Measurements from ENCODE around the gene CFAP61.

The CFAP61 gene

DNA sequence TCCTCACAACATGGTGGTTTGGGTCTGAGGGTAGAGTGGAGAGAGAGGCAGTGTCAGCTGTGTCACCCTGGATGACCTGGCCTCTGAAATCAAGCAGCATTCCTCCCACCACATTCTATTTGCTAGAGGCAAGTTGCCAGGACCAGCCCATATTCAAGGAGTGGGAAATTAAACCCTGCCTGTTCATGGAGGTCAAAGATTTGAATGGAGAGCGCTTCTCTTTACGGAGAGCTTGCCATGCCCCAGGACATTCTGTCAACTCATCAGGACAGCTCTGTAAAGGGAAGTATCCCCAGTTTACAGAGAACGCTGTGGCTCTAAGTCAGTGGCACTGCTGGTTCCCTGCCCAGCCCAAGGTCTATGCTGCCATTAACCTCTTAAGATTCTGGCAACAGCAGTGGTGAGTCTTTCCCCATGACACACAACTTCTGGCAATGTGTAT is 225.6 kb downstream of the CFAP61 start:
- no peak for DNase-seq

DNA sequence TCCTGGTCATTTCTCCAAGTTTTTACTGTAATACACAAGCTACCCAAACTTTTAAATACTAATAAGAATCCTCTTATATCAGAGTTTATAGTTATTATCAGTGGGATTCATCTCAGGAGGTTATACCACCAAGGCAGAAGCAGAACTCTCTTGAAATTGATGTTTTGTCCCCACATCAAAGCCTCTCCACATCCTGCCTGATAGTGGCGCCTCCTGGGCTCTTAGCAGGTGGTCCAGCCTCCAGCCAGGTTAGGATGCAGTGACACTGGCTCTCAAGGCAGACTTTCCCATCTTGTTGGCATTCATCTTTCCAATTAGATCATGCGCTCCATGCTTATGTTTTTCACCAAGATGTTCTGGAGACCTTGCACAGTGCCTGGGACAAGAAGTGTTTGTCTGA is 233.7 kb downstream of the CFAP61 start:
- DNase-seq = no peak

DNA sequence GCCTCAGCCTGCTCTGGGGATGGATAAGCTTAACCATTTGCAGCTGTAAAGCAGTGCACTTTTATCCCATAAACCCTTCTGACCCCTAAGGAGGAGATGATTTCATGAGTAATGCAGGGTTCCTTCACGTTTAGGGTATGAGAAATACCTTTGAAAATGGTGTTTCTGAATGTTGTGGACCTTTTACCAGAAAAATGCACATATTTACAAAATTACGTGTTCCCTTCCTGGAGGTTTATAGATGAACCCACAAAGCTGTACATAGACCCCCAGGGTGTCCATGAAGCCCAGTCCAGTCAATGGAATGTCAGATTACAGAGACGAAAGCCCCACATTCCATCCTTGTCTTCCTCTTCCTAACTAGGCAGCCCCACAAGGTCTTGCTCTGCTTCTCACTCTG is 237.0 kb downstream of the CFAP61 start:
- no peak for DNase-seq

DNA sequence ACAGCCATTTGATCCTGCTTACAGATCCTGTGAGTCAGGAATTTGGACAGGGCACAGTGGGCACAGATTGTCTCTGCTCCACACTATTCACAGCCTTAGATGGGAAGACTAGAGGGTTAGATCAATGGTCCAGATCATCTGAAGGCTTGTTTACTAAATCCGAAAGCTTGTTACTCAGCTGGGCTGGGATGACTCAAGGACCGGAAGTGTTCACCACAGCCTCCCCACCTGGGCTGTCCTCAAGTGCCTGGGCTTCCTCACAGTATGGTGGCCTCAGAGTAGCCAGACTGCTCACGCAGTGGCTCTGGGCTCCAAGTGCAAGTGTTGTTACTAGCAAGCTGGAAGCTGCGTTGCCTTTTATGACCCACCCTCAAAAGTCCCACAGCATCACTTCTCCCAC is 240.1 kb downstream of the CFAP61 start:
- no peak for DNase-seq

DNA sequence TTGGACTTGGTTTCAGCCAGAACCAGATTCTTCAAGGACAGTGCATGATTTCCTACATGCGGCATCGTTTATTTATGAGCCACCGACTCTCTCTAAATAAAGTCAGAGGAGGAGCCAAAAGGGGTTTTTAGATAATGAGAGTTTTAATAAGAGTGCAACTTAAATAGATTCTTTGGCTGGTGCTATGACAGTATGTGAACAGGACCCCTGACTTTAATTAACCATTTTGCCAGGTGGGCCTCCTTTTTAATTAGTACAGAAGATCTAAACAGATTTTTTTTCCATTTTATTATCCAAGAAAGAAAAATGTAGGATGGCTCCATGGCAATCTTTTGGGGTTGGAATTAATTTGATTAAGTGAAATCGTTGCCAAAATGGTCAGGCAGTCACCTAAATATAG is 240.8 kb downstream of the CFAP61 start:
- DNase-seq = no peak

DNA sequence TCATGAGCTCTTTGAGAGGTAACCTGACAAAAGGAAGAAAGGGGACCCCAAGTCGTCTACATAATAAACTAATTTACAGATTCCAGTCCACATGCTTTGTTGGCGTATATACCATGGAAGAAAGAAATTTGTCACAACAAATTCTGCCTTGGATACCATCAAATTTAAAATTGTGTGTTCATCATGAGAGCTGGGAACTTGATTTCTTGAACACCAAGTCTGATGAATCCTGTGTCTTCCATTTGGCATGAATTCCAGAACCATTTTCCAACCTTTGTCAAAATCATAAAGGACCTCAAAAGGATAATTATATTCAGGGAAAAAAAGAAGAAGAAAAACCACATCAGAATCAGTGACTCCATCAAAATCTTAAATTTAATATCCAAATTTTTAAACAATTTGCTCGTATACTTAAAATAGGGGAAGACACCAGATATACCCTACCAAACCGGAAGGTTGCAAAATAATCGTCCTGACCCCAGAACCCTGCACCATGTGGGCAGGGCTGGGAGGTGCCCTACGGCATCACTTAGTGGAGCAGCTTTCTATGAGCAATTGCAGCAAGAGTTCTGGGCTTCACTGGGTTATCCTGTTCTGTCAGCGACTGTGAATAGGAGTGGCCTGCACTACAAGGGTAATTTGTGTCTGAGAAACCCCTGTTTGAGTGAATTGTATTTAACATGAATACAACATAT is 241.5 kb downstream of the CFAP61 start:
- no peak for DNase-seq

DNA sequence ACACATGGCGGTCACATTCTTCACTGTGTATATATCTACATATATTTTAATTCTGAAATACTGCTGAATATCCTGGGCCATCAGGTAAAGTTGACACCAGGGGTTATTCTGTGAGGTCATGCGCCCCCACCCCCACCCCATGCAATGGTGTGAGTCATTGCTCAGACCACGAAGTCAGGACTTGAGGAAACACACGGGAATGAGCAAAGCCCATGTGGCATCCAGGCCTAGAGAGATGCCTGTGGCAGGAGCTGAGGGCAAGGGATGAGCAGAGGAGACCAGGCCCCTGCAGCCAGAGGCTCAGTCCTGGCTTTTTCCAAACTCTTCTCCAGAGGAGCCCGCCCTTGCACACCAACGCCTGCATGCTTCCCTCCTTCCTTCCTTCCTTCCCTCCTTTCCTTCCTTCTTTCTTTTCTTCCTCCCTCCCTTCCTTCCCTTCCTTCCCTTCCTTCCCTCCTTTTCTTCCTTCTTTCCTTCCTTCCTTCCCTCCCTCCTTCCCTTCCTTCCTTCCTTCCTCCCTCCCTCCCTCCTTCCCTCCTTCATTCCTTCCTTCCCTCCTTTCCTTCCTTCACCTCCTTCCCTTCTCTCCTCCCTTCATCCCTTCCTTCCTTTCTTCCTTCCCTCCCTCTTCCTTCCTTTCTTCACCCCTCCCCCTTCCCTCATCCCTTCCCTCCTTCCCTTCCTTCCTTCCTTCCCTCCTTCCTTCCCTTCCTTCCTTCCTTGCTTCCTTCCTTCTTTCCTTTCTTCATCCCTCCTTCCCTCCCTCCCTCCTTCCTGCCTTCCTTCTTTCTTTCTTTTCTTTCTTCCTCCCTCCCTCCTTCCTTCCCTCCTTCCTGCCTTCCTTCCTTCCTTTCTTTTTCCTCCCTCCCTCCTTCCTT is 243.5 kb downstream of the CFAP61 start:
- no peak for DNase-seq

DNA sequence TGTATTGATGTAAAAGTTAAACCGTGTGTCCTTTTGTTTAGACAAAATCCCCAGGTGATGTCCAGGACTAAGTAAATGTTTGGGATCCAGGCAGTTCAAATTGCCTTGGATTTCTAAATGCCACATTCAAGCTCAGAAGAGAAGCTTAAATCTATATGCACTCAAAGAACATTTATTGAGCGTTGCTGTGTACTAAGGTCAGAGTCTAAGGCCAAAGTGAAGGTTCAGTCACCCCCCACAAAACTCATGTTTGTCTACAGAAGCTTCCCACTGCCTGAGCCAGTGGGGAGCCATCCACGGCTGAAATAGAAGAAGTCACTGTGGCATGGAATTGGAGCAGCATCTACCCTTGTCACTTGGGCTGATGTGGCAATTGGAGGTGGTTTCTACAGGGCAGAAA is 244.8 kb downstream of the CFAP61 start:
- DNase-seq = no peak

DNA sequence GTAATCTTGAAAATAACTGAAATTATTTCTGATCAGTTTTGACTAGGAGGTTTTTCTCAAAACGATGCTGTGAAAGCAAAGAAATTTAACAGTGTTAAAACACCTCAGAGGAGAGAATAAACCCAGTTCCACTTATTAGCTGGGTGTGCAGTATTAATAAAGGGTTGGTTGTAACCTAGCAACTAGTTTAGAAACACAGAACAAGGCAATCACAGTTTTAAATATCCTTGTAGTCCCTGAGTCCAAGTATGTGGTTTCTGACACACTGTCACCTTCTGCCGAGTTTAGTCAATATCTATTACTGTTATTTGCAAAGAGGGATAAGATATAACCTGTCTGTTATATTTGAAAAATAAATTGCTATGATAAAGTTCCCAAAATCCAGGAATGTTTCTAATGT is 245.4 kb downstream of the CFAP61 start:
- DNase-seq = no peak

DNA sequence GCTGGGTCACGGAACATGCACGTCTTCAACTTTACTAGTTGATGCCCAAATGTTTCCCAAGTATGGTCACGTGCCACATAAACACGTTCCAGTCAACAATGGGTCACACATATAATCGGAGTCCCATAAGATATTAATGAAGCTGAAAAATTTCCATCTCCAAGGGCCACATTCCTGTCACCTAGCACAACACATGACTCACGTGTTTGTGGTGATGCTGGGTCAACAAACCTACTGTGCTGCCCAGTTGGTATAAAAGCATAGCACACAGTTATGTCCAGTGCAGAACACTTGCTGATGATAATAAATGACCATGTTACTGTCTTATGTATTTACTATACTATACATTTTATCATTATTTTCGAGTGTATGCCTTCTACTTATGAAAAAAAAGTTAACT is 247.6 kb downstream of the CFAP61 start:
- DNase-seq = no peak

DNA sequence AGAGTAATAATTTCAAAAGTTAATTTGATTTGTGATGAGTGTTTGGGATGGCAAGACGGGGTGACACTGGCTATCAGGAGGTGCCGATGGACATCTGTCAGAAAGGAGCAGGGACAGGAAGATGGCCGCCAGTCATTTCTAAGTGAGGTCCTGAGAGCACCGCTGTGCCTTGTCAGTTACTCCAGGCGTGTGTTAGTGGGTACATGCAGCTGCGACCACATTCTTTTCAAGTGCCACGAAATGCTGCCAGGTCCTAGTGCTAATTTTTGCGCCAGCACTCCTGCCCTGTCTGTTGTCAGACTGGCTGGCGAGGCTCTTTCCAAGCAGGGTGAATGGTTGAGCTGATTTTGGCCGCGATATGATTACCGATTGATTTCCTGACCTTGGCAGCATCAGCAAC is 251.0 kb downstream of the CFAP61 start:
- DNase-seq = no peak

DNA sequence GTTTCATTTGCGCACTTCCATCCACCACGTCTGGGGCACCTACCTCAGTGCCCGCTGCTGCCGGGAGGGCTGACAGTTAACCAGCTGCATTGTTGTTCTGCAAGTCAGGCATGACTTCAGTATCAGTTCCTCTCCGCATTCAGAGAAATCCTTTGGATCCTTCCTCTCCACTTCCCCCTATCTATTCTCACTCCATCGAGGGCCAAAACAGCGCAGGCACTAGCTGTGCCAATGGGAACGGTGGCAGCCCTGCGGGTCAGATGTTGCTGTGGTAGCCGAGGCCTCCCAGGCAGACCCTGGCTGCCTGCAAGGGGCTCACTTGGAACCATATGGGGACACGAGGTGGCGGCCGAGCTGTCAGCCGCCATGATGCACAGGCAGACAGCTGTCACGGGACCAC is 251.4 kb downstream of the CFAP61 start:
- DNase-seq = no peak

DNA sequence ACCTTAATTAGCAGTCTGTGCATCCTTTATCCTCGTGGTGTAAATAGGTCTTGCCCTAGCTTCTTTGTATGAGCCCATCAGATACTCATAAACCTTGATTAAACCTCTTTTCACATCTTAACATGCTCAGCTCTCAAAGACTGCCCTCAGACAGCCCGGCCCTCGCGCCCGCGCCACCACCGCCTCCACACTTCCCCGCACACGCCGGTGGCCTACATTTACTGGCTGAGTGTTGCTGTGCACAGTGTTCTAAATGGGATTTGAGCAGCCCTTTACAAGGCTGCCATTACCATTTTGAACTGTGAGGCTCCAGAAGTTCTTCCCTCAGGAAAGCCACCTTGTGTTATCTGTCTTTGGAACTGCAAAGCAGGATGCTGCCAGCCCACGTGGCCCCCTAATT is 252.6 kb downstream of the CFAP61 start:
- no peak for DNase-seq

DNA sequence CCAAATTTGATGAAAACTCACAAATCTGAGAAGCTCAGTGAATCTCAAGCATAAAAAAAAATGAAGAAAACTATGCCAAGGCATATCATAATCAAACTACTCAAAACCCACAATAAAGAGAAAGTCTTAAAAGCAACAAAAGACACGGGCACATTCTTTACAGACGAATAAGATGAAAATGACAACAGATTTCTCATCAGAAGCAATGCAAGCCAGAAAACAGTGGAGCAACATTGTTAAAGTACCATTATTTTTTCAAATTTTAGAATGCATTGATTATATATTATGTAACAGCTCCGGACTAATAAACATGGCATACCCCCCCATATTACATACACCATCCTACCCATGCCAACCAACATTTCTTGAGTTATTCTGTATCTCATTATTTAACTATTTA is 260.2 kb downstream of the CFAP61 start:
- DNase-seq = no peak

DNA sequence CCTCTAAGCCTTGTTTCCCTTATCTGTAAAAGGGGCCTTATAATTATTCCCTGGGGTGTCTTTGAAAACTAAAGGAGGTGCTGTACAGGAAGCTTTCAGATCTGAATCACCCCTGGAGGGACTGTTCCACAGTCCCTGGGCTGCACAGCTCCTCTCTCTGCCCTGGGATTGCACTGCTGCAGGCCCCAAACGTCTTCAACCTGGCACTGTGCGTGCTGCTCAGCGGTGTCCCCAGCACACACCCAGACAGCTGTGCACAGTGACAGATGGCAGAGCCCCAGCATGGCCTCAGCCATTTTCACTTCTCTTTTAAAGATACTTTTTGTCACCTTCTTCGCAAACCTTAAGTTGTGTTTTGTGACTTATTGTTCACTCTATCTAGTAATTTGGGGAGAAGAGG is 264.9 kb downstream of the CFAP61 start:
- DNase-seq = peak; percentile 54

DNA sequence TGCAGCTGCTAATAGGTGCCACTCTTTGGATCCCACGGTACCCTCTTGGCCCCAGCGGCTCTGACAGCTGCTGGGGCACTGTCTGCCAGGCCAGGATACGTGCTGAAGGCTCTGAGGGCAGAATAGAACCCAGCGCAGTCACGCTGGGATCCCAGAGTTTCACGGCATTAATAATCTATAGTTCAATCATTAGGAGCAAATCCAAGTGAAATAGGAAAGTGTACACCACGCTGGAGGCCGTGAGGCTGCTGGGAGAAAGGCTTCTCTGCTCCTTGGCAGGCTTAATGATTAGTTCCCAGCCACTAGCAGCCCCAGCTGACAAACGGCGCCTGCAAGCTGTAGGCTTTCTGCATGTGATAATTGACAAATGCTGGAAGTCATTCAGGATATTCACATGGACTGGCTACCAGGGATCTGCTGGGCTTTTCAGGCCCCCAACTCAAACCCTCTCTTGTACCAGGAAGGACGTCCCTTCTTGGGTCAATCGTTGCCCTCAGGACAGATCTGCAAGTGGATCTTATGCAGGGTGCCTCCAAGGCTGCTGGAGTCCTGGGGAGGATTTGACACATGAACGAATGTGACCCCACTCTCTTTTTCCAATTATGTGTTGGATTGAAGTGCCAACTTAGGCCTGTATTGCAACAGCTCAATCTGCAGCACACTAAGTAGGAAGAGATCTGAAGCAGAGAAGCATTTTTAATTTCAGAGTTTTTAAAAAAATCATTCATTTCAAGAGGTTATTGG is 265.5 kb downstream of the CFAP61 start:
- no peak for DNase-seq

DNA sequence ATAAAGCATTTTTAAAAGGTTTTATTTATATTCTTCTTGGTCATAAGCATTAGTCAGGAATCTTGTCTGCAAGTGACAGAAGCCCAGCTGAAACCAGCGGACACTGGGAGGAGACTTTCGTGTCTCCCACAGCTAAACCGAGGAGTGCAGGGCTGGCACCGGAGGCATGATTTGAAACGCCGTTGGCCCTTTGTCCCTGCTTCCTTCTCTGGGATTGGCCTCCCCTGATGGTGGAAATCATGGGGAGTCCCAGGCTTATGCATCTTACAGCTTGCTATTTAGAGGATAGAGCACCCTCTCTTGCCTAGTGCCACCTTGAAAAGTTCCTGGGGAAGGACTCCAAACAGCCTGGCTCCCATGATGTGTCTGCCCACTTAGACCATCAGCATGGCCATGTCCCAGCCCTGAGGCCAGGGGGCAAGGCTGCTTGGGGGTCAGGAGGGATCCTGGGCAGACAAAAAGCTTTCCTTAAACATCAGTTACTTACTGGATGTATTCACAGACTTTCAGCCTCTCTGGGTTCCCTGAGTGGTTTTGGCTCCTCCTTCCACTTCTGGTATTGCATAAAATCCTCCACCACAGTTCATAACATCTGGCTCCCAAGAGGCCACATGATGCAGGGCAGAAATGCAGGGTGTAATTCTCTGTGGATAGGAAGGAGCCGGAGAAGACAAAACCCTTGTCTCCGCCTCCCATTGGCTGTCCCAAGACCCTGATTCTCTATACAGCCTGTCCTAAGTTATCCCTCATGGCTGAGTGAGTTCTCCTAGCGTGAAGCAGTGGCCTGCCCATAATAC is 266.2 kb downstream of the CFAP61 start:
- DNase-seq = peak; percentile 61

DNA sequence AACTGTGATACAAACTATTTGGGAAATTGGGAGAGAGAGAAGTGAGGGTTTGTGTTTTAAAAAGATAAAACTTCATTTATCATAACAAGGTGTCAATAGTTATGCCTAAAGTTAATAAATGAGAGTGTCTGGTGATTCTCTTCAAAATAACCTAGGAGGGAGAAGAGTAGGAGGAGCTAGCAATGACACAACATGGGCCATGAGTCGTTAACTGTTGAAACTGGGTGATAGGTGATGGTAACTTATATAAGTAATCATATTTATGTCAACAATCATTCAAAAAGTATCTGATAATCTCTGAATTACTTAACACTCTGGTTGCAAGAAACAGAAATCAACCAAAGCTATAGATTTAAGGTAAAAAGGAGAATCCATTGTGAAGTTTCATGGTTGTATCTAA is 268.8 kb downstream of the CFAP61 start:
- no peak for DNase-seq

DNA sequence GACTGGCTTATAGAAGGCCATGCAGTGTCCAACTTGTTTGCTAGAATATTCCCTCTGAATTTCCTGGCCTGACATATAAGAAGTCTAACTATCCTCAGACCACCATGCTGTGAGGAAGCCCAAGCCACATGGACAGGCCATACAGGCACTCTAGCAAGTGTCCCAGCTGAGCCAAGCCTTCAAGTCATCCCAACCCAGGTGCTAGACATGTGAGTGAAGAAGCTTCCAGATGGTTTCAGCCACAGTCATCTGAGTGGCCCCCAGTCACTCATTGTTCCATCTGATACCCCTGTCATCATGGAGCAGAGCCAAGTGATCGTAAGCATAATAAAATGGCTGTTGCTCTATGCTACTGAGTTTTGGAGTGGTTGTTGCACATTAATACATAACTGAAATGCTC is 269.6 kb downstream of the CFAP61 start:
- DNase-seq = no peak

DNA sequence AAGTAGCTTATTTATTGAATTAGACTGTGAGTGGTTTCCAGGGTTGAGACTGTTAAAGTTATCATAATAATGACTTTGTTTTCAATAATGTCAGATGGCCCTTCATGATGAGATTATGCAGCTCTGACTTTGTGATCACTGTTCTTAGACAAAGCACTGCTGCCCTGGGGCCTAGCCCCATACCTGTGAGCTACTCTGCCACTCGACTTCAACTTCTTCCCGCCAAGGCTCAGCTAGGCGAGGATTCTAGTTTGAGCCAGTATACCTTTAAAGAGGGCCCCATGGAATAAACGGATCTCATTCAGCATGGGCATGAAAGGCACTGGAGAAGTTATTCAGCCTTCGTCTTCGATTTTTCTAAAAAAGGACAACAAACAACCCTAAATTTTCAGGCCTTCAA is 270.6 kb downstream of the CFAP61 start:
- no peak for DNase-seq

DNA sequence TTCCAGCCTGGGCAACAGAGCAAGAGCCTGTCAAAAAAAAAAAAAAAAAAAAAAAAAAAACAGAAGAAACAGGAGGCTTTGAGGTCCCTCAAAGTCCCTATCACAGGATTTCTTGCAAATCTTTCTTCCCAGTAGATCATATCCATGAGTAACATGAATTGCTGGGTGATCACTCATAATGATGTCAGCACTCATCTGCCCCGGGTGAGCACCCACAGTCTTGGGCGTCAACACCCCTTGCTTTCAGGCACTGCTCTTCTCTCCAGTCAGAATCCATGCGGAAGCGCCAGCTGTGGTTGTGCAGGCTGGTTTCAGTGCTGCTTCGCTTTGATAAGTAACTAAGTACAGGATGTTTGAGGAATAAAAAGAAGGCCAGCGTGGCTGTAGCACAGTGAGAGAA is 275.4 kb downstream of the CFAP61 start:
- no peak for DNase-seq

DNA sequence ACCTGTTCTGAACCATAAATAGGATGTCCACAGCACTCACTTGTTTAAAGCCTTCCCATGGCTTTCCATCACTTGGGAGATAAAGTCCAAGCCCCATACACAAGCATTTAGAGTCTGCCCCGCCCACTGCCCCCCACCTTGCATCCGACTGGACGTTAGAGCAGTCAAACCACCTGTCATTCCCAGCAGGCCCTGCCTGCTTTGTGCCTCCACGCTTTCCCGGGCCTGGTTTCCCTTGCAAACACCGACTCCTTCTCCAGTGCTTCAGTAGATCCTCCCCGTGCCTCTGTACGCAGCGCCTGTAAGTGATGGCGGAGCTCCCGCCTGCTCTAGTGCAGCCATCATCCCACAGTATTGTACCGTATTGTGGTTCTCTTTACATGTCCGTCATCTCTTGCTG is 277.2 kb downstream of the CFAP61 start:
- no peak for DNase-seq

DNA sequence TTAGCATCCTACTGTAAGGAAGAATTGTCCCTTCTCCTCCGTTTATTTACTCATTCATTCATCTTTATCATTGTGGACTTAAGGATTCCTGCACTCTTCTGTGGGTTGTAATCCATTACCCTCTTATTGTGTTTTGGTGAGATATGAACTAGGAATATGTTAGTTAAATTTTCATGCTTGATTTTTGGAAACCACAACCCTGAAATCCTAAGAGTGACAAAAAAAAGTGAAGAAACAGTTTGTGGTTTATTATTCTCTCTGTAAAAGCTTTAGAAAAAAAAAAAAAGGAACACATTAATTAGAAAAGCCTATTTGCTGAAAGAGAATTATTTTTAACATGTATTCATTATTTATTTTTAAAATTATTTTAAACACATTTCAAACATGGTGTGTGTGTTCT is 278.8 kb downstream of the CFAP61 start:
- no peak for DNase-seq
